Measurements from ENCODE around the gene FOXP1. TPM values are rescaled to one million over a fixed set of nuclear protein-coding genes. Genes with fewer than 3 reads are reported as not detected.

FOXP1 gene
- total RNA-seq, 4 donors from 2014 or later = 49.8 to 157 (median 71.9) TPM

- no peak for TF ChIP-seq POLR2AphosphoS5 (IDR thresholded peaks at IDR 0.05)
- TF ChIP-seq, protein P1, sequence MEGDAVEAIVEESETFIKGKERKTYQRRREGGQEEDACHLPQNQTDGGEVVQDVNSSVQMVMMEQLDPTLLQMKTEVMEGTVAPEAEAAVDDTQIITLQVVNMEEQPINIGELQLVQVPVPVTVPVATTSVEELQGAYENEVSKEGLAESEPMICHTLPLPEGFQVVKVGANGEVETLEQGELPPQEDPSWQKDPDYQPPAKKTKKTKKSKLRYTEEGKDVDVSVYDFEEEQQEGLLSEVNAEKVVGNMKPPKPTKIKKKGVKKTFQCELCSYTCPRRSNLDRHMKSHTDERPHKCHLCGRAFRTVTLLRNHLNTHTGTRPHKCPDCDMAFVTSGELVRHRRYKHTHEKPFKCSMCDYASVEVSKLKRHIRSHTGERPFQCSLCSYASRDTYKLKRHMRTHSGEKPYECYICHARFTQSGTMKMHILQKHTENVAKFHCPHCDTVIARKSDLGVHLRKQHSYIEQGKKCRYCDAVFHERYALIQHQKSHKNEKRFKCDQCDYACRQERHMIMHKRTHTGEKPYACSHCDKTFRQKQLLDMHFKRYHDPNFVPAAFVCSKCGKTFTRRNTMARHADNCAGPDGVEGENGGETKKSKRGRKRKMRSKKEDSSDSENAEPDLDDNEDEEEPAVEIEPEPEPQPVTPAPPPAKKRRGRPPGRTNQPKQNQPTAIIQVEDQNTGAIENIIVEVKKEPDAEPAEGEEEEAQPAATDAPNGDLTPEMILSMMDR (IDR thresholded peaks at IDR 0.05) = no peak
- TF ChIP-seq EP300 (IDR thresholded peaks at IDR 0.05) = no peak
- TF ChIP-seq POLR2A (IDR thresholded peaks at IDR 0.05) = no peak
- H3K4me1 ChIP-seq = peaks cover 42% of the 10 kb centered on the region
- WGBS = 96% methylated on average over 6 of the region's 6 CpGs
- H3K27ac ChIP-seq = no peak overlapping the region
- no peak for DNase-seq (ENCODE audit: low spot score in 2 of 2)
- no peaks in the 10 kb centered on the region for H3K36me3 ChIP-seq
- H3K27me3 ChIP-seq = no peaks in the 10 kb centered on the region
- no peaks in the 10 kb centered on the region for H3K9me3 ChIP-seq
- H3K4me3 ChIP-seq = no peak overlapping the region
Observed at GRCh38 chr3:71450162-71450561, 133.4 kb downstream of the FOXP1 start.

DNA sequence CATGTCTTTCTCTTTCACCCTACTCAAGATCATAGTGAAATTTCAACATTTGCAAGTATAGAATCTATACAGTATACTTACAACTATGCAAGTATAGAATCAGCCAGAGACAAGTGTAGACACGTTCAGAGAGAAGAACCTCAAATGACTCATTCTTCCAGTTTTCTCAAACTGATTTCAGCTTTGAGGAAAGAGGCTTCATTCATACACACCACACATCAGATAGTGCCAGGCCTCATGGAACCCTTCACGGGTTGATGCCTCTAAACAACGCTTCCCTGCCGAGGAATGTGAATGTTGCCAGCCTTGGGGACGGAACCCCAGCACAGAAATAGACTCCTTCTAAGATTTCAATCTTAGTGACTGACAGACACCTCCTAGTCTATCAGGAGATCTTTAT lies 135.7 kb downstream of the FOXP1 start:
- H3K9me3 ChIP-seq = no peaks in the 10 kb centered on the region
- TF ChIP-seq POLR2A (IDR thresholded peaks at IDR 0.05) (no peak), EP300 (IDR thresholded peaks at IDR 0.05) (no peak), POLR2AphosphoS5 (IDR thresholded peaks at IDR 0.05) (no peak)
- TF ChIP-seq, protein P1 (IDR thresholded peaks at IDR 0.05) = no peak
- no peaks in the 10 kb centered on the region for H3K27me3 ChIP-seq
- H3K27ac ChIP-seq = peak overlapping the region; percentile 59
- WGBS = 63% methylated on average over 5 of the region's 5 CpGs
- no peak overlapping the region for H3K4me3 ChIP-seq
- no peaks in the 10 kb centered on the region for H3K36me3 ChIP-seq
- peaks cover 63% of the 10 kb centered on the region for H3K4me1 ChIP-seq
- DNase-seq (ENCODE audit: low spot score in 2 of 2) = no peak

DNA sequence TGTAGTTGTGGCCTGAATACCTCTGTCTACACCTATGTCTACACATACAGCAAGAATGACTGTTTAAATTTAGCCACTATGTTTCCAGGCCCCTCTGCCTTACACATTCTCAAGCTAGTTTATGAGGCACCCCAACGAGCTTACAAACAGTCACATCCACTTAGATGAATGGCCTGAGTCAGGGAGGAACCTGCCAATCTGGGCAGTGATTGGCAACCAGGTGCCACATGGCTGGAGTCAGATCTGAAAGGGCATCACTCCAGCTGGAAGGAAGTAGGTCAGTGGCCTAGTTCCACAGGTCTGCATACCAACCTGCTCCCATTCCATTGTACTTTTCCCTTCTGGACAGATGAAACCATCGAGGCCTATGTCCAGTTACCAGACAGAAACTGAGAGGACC lies 136.3 kb downstream of the FOXP1 start:
- Histone ChIP-seq H3K4me3 (no peak overlapping the region), H3K9me3 (no peaks in the 10 kb centered on the region), H3K27ac (peak overlapping the region; percentile 59), H3K27me3 (no peaks in the 10 kb centered on the region), H3K36me3 (no peaks in the 10 kb centered on the region), H3K4me1 (peaks cover 68% of the 10 kb centered on the region)
- WGBS = 67% methylated on average over 2 of the region's 2 CpGs
- TF ChIP-seq POLR2A (IDR thresholded peaks at IDR 0.05) = no peak
- DNase-seq (ENCODE audit: low spot score in 2 of 2) = no peak

DNA sequence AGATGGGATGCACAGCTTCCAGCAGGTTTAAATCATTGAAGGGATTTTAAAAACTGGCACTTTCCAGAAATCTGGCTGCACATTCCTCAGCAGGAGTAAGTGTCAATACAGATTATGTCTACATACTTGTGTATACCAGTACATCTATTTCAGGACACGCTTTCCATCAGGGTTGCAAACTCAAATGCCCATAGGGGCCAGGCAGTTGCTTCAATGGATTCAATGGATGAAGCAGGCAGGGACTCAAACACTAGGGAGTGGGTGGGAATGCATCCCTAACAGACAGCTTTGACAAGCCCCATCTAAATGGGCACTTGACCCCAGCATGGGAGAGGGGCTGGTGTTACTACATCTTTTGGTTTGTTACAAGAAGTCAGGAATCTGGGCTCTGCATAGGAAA lies 136.8 kb downstream of the FOXP1 start:
- 100% methylated on average over 1 of the region's 1 CpG for WGBS

DNA sequence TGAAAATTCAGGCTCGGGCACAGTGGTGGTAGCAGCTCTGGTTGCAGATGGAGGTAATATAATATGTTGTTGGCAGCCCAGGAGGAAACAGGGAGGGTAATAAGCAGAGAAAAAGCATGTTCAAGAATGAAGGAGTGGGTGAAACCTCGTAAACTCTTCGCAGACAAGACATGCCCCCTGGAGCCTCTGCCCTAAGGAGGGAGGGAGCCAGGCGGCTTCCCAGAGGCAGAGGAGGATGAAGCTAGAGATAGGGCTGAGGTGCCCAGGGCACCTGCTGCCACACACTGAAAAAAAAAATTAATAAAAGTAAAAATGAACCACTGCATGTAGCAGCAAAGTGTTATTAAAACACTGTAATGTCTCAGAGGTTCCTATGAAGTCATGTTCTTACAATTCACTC lies 137.3 kb downstream of the FOXP1 start:
- no peaks in the 10 kb centered on the region for H3K27me3 ChIP-seq
- 52% methylated on average over 4 of the region's 4 CpGs for WGBS
- peak overlapping the region; percentile 28 for H3K27ac ChIP-seq
- DNase-seq (ENCODE audit: low spot score in 2 of 2) = no peak
- no peaks in the 10 kb centered on the region for H3K9me3 ChIP-seq
- TF ChIP-seq POLR2AphosphoS5 (IDR thresholded peaks at IDR 0.05) = no peak
- TF ChIP-seq POLR2A (IDR thresholded peaks at IDR 0.05) = no peak
- no peak for TF ChIP-seq EP300 (IDR thresholded peaks at IDR 0.05)
- TF ChIP-seq, protein P1 (IDR thresholded peaks at IDR 0.05) = no peak
- H3K4me3 ChIP-seq = no peak overlapping the region
- H3K36me3 ChIP-seq = no peaks in the 10 kb centered on the region
- H3K4me1 ChIP-seq = peaks cover 77% of the 10 kb centered on the region

More for the DNA sequence above, 136.8 kb downstream of the FOXP1 start:
- Histone ChIP-seq H3K27me3 (no peaks in the 10 kb centered on the region), H3K4me1 (peaks cover 72% of the 10 kb centered on the region), H3K27ac (peak overlapping the region; percentile 28), H3K4me3 (no peak overlapping the region), H3K36me3 (no peaks in the 10 kb centered on the region), H3K9me3 (no peaks in the 10 kb centered on the region)
- no peak for TF ChIP-seq POLR2AphosphoS5 (IDR thresholded peaks at IDR 0.05)
- TF ChIP-seq POLR2A (IDR thresholded peaks at IDR 0.05) = no peak
- no peak for TF ChIP-seq EP300 (IDR thresholded peaks at IDR 0.05)
- TF ChIP-seq, protein P1 (IDR thresholded peaks at IDR 0.05) = no peak
- DNase-seq (ENCODE audit: low spot score in 2 of 2) = no peak

DNA sequence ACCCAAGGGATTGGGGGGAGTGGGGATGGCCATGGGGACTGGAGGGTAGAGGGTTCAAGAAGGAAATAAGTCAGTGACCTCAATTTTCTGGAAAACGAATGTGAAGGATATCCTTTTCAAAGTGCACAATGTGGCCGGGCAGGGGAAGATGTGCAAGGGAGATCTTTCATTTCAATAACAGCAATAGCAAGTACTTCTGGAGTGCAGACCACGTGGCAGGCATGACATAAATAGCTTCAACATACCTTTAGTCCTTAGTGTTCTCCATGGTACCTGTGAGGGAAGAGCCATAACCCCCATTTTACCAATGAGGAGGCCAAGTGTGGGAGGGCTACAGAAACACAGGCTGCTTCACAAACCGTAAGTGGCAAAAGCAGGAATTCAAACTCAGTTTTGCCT lies 138.7 kb downstream of the FOXP1 start:
- H3K4me1 ChIP-seq = peaks cover 91% of the 10 kb centered on the region

More for the DNA sequence above, 138.7 kb downstream of the FOXP1 start:
- no peak for DNase-seq (ENCODE audit: low spot score in 2 of 2)
- Histone ChIP-seq H3K27ac (peak overlapping the region; percentile 78), H3K27me3 (no peaks in the 10 kb centered on the region), H3K9me3 (no peaks in the 10 kb centered on the region), H3K4me3 (no peak overlapping the region), H3K36me3 (no peaks in the 10 kb centered on the region)
- TF ChIP-seq, protein P1 (IDR thresholded peaks at IDR 0.05) = no peak
- TF ChIP-seq POLR2AphosphoS5 (IDR thresholded peaks at IDR 0.05) (no peak), EP300 (IDR thresholded peaks at IDR 0.05) (no peak), POLR2A (IDR thresholded peaks at IDR 0.05) (no peak)
- WGBS = 43% methylated on average over 4 of the region's 4 CpGs
